Activated naive CD4-positive, alpha-beta T cell treated with anti-CD3 and anti-CD28 coated beads, Interleukin-2, amount 10 ng/mL, durations not matched to agents 7 days and 5 days (primary cell): Measurements from ENCODE around the gene NKAIN2.

Source experiments
- CTCF ChIA-PET: fragments of 350-600 bp; sonication (Branson Sonifier 250); formaldehyde crosslinking; loops from one replicate; lab custom pipeline; 2021; ENCODE audit warnings: antibody characterized with exemption; lab: Charles Lee
- DNase-seq: peaks from one replicate; pipeline ENCODE4 v3.0.0-alpha.2; 2020
- H3K27ac Mint-ChIP-seq: one replicate; pipeline ENCODE4 v1.8.0; 2021; ENCODE audit warnings: mild to moderate bottlenecking, moderate library complexity, mixed read lengths
- H3K27me3 Mint-ChIP-seq: one replicate; pipeline ENCODE4 v1.8.0; 2021; ENCODE audit warnings: mild to moderate bottlenecking, mixed read lengths
- H3K36me3 Mint-ChIP-seq: one replicate; pipeline ENCODE4 v1.8.0; 2021; ENCODE audit warnings: mixed read lengths
- H3K4me1 Mint-ChIP-seq: one replicate; pipeline ENCODE4 v1.8.0; 2021; ENCODE audit warnings: mixed read lengths
- H3K4me3 Mint-ChIP-seq: one replicate; pipeline ENCODE4 v1.8.0; 2021; ENCODE audit warnings: mild to moderate bottlenecking, moderate library complexity, mixed read lengths
- H3K9me3 Mint-ChIP-seq: one replicate; pipeline ENCODE4 v1.8.0; 2021; ENCODE audit warnings: mixed read lengths

NKAIN2 gene

DNA sequence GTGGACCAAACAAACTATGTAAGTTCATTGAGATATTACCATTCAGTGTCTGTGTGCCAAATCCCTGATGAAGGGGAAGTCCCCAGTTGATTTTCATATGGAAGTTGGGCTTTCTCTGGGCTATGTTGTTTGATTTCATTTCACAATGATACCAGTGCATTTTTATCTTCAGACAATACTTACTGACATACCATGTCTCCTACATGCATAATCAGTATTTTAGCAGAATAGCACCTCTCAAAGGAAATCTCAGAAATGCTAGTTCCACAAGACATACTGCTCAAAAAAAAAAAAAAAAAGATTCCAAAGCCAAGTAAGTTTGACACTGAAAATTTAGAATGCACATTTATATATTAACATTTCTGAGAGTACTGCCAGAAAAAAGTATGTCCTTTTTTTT, 989.7 kb downstream of the NKAIN2 start:
- DNase-seq, result no peak
- Mint-ChIP-seq H3K27me3 (no peaks in the 10 kb centered on the region), H3K27ac (no peak overlapping the region), H3K36me3 (no peaks in the 10 kb centered on the region), H3K9me3 (no peaks in the 10 kb centered on the region), H3K4me1 (no peaks in the 10 kb centered on the region), H3K4me3 (no peak overlapping the region)
- CTCF ChIA-PET, result no interaction called here

DNA sequence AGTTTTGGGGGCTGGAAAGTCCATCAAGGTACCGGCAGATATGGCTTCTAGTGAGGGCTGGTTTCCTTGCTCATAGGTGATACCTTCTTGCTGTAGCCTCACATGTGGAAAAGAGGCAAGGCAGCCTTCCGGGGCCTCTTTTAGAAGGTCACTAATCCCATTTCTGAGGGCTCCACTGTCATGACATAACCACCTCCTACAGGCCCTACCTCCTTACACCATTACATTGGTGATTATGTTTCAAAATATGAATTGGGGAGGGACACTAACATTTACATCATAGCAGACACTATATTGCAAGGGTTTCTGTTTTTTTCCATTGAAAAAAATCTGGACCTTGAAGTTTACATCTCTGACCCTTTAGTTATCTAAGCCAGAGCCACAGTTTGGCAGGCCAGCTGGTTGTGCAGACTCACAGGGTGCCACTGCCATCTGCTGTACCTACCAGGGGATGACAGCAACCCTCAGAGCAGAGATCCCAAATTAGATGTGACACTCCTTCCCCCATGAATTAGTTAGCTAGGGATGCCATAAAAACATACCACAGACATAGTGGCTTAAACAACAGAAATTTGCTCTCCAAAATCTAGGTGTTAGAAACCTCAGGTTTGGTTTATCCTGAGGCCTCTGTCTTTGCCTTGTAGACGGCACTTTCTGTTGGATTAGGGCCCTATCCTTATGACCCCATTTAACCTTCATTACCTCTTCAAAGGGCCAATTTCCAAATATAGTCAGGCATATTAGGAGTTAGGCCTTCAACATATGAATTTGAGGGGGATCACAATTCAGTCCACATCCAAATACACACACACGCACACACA, 992.2 kb downstream of the NKAIN2 start:
- no peaks in the 10 kb centered on the region for H3K4me1 Mint-ChIP-seq
- no peak overlapping the region for H3K27ac Mint-ChIP-seq
- H3K9me3 Mint-ChIP-seq, result no peaks in the 10 kb centered on the region
- H3K4me3 Mint-ChIP-seq, result no peak overlapping the region
- no peaks in the 10 kb centered on the region for H3K36me3 Mint-ChIP-seq
- CTCF ChIA-PET, result interaction anchor here (1.5 kb wide), 1 partner anchor 994 kb away, joined by 5 read pairs; no protein-coding TSS in a partner anchor
- DNase-seq, result no peak
- H3K27me3 Mint-ChIP-seq, result no peaks in the 10 kb centered on the region

DNA sequence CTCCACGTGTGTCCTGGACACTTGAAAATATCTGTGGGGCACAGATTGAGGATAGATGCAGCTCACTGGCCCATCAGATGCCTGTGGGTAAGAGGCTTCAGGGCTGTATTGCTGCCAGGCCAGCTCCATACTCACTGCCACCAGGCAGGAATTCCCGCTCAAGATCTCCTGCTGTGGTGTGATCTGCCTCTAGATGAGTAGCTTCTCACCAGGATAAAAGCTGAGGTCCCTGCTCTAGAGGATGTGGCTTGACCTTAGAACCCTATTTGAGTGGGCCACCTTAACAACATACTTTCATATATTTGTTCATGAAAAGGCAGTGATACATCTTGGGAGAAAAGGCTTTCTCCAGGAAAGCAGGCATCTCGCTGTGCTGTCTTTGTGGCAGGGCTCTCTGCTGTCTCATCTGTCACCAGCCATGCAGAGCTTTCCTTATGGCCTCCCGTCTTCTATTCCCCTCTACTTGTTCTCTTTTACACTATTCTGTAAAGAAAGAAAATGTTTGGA, 992.9 kb downstream of the NKAIN2 start:
- Mint-ChIP-seq H3K4me1 (no peaks in the 10 kb centered on the region), H3K9me3 (no peaks in the 10 kb centered on the region), H3K27me3 (no peaks in the 10 kb centered on the region), H3K4me3 (no peak overlapping the region), H3K27ac (no peak overlapping the region), H3K36me3 (no peaks in the 10 kb centered on the region)
- no peak for DNase-seq
- CTCF ChIA-PET, result interaction anchor here (1.5 kb wide), 1 partner anchor 995 kb away, joined by 5 read pairs; no protein-coding TSS in a partner anchor

DNA sequence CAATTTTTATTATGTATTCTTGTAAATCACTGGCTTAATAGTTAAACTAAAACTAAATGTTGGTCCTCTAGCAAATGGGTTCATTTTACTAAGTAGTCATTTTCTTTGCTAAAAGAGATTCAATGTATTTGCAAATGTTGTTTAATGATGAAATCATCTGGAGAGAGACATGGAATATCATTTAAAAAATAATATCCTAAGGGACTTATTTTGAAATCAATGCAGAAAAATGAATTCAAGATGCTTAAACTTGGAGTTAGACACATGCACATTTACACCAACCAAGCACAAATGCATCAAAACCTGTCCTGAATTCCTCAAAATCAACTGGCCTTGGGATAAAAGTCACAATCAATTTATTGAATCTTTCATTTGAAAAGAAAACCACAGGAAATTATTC, 993.6 kb downstream of the NKAIN2 start:
- Mint-ChIP-seq H3K27me3 (no peaks in the 10 kb centered on the region), H3K36me3 (no peaks in the 10 kb centered on the region)

DNA sequence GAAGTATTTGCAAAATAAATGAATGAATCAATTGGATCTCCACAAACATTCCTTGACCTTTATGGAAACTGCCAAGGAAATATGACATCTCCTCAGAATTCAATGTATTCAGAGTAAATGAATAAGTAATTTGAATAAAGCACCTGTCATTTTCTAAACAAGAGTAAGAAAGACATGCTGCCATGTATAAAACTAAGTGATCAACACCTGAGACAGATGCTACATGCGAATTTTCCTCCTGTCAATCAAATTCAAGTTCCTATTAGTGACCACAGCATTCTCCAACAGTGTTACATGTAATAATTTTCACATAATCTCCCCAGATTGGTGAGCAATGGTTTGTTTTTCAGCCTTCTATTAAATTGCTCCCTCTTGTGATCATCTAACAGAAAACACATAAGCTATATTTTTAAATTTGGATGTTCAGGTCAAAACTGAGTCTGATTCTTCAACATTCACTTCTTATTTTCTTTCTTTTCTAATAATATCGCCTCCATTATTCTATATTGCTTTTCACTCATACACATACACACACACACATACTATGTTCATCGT, 995.4 kb downstream of the NKAIN2 start:
- Mint-ChIP-seq H3K4me3 (no peak overlapping the region), H3K36me3 (no peaks in the 10 kb centered on the region), H3K9me3 (no peaks in the 10 kb centered on the region), H3K4me1 (no peaks in the 10 kb centered on the region), H3K27me3 (peaks cover 3% of the 10 kb centered on the region), H3K27ac (no peak overlapping the region)
- CTCF ChIA-PET, result no interaction called here
- DNase-seq, result no peak

More for the DNA sequence above, 993.6 kb downstream of the NKAIN2 start:
- H3K4me3 Mint-ChIP-seq, result no peak overlapping the region
- no peak overlapping the region for H3K27ac Mint-ChIP-seq
- no peaks in the 10 kb centered on the region for H3K9me3 Mint-ChIP-seq
- no peak for DNase-seq
- CTCF ChIA-PET, result no interaction called here
- H3K4me1 Mint-ChIP-seq, result no peaks in the 10 kb centered on the region

DNA sequence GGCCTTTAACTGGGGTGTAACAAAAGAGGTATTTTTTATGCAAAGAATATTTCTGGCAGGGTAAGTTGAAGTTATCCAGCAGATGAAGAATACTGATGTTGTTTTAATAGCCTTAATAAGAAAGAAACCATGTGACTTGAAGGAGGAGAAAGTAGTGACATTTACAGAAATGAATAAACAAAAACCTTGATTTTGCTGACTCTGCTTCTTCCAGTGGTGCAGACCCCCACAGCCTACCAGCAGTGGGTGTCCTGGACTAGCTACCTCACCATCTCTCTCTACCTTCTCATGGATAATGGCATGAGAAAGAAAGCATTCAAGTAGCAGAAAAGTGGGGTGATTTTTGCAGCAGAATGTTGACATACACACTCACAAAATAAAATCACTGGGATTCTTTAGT, 996.0 kb downstream of the NKAIN2 start:
- no peaks in the 10 kb centered on the region for H3K9me3 Mint-ChIP-seq
- H3K27ac Mint-ChIP-seq, result no peak overlapping the region
- no peaks in the 10 kb centered on the region for H3K4me1 Mint-ChIP-seq
- DNase-seq, result no peak
- H3K27me3 Mint-ChIP-seq, result peaks cover 3% of the 10 kb centered on the region
- CTCF ChIA-PET, result no interaction called here
- H3K36me3 Mint-ChIP-seq, result no peaks in the 10 kb centered on the region
- no peak overlapping the region for H3K4me3 Mint-ChIP-seq

DNA sequence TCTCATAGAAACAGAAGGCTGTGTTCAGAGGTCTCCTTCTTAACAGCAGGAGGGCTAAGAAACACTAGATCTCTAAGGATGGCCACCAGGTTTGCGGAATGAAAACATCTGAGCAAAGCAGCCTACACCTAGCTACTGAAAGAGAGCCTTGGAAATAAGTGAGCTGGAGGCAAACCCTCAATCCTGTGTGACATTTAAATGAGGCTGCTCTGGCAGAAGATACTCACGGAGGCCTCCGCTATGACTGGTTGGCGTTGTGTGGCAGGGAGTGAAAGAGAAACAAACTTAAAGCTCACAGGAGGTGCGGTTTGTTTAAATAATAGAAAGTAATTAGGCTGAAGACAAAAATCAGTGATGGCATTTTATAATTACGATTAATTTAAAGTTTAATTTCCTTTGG, 996.6 kb downstream of the NKAIN2 start:
- H3K4me1 Mint-ChIP-seq, result no peaks in the 10 kb centered on the region
- no peaks in the 10 kb centered on the region for H3K9me3 Mint-ChIP-seq
- H3K27ac Mint-ChIP-seq, result no peak overlapping the region
- H3K27me3 Mint-ChIP-seq, result peaks cover 3% of the 10 kb centered on the region
- CTCF ChIA-PET, result no interaction called here
- no peak for DNase-seq
- H3K36me3 Mint-ChIP-seq, result no peaks in the 10 kb centered on the region
- H3K4me3 Mint-ChIP-seq, result no peak overlapping the region

DNA sequence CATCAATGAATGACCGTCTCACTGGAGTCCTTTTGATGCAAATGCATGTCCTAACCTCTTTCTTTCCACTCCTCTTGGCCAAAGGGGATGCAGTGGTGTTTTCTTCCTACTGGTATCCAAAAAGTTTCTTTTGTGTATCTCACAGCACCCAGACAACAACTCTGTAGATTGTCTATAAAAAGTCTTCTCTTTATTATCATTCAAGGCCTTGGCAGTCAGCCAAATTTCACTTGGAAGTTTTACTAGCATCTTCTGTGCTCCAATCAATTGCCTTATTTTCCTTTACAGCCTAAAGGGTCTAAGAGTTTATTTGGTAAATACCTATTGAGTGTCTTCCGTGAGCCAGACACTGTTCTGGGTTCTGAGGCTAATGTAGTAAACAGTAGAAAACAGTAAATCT, 1008.4 kb downstream of the NKAIN2 start:
- Mint-ChIP-seq H3K36me3 (no peaks in the 10 kb centered on the region), H3K4me3 (no peak overlapping the region), H3K27me3 (no peaks in the 10 kb centered on the region), H3K4me1 (no peaks in the 10 kb centered on the region), H3K9me3 (no peaks in the 10 kb centered on the region), H3K27ac (no peak overlapping the region)
- CTCF ChIA-PET, result no interaction called here
- no peak for DNase-seq

DNA sequence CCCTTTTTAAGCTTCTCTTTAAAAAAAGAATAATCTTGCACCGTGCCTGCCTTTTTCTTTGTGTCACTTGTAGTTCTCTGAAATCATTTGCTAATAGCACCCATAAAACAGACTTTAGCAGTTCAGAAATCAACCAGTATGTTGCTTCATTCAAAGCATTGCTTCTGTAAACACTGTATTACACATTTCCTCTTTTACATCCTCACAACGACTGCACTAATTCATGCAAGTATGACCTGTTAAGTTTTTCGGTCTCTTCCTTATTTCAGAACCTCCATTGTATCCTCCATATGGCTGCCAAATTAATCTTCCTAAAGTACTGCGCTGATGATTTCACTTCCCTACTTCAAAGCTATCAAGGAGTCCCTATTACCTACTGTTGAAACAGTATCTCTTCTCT, 1015.7 kb downstream of the NKAIN2 start:
- no peak overlapping the region for H3K27ac Mint-ChIP-seq
- CTCF ChIA-PET, result no interaction called here
- H3K27me3 Mint-ChIP-seq, result no peaks in the 10 kb centered on the region
- DNase-seq, result no peak
- H3K36me3 Mint-ChIP-seq, result no peaks in the 10 kb centered on the region
- no peaks in the 10 kb centered on the region for H3K4me1 Mint-ChIP-seq
- H3K9me3 Mint-ChIP-seq, result no peaks in the 10 kb centered on the region
- H3K4me3 Mint-ChIP-seq, result no peak overlapping the region

DNA sequence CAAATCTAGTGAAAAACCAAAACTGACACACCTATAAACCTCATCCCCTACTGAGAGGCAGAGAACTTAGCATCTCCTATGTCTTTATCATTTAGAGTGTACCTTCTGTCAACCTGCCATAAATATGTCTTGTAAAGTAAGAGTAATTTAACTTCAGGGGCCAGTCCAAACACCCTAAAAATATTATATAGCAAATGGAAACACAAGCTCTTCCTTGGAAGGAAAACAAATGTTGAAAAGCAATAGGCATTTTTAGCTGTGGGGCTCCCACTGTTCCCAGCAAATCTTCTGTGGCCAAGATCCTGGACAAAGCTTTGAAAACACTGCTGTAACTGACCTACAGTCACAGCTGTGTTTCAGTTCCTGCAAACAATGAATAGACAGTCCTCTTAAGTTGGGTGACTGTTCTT, 1018.5 kb downstream of the NKAIN2 start:
- no peaks in the 10 kb centered on the region for H3K9me3 Mint-ChIP-seq
- H3K27ac Mint-ChIP-seq, result no peak overlapping the region
- CTCF ChIA-PET, result no interaction called here
- no peak overlapping the region for H3K4me3 Mint-ChIP-seq
- DNase-seq, result no peak
- H3K4me1 Mint-ChIP-seq, result no peaks in the 10 kb centered on the region
- H3K36me3 Mint-ChIP-seq, result no peaks in the 10 kb centered on the region
- no peaks in the 10 kb centered on the region for H3K27me3 Mint-ChIP-seq

DNA sequence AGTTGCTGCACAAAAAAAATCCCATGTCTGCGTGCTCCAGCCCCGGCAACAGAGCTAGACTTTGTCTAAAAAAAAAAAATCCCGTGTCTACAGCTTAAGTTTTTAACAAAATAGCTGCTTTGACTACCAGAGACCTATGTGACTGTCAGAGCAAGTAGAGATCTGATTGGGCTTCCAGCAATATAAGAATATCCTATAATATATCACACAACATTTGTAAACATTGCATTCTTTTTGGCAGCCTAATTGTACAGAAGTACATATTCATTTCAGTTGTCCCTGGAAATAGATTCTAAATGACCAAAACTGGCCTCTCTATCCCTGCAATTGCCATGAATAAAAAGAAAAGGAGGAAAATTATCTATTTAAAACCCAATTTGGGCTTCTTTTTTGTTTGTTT, 1019.1 kb downstream of the NKAIN2 start:
- no peak overlapping the region for H3K27ac Mint-ChIP-seq
- no peaks in the 10 kb centered on the region for H3K36me3 Mint-ChIP-seq
- CTCF ChIA-PET, result no interaction called here
- no peak for DNase-seq
- no peaks in the 10 kb centered on the region for H3K9me3 Mint-ChIP-seq
- no peaks in the 10 kb centered on the region for H3K27me3 Mint-ChIP-seq
- no peaks in the 10 kb centered on the region for H3K4me1 Mint-ChIP-seq
- H3K4me3 Mint-ChIP-seq, result no peak overlapping the region

DNA sequence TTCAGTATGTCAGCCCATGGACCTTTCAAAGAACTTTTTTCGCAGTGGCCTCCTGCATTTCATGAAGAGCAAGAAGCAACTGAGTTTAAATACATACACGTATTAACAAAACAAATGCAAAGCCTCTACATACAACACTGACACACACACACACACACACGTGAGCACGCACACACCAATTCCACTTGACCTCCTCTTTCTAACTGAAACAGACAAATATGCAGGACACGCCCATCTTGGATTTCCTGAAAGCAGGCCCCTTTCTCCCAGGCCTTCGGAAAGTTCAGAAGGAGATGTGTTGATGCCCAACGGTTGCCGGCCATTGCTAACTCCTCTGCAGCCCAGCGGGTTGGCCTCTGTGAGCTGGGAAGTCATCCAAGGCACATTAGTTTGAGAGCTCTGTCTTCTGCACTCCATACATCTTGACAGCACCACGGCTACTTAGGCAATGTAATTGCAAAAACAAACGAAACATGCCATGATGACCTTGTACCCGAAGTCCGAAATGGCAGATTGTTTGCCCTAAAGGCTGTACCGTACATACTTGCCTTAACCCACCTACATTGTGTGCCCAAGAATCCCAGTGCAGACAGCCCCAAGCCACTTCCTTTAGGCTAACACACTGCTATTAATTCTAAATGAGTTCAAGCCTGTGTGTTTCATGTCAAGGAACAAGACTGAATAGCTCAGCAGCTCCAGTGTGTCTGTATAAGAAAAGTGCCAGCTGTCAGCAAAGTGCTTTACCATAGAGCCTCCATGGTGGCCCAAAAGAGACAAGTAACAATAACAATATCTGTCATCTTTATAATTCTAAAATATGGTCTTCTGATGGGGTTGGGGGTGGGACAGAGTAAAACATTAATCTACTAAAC, 1019.8 kb downstream of the NKAIN2 start:
- CTCF ChIA-PET, result no interaction called here
- Mint-ChIP-seq H3K9me3 (no peaks in the 10 kb centered on the region), H3K4me3 (no peak overlapping the region), H3K4me1 (no peaks in the 10 kb centered on the region), H3K36me3 (no peaks in the 10 kb centered on the region), H3K27me3 (no peaks in the 10 kb centered on the region), H3K27ac (no peak overlapping the region)
- DNase-seq, result no peak

DNA sequence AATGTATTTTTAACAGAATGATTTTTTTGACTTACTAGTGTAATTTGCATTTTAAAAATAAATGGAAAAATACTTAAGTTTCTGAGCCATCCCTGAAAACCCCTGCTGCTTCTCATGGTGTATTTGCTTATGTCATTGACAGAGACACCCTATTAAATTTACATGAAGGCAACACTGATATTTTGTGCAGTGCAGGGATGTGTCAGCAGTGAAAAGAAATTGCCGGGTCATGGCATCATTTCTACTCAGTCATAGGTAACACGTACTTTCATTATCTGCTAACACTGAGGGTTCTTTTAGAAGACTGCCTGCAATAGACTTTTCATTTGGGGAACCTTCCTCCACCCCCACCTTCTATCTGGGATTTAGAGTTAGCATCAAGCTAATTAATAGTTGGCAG, 1021.9 kb downstream of the NKAIN2 start:
- H3K4me1 Mint-ChIP-seq, result no peaks in the 10 kb centered on the region
- H3K4me3 Mint-ChIP-seq, result no peak overlapping the region
- H3K9me3 Mint-ChIP-seq, result no peaks in the 10 kb centered on the region
- no peak for DNase-seq
- H3K27ac Mint-ChIP-seq, result no peak overlapping the region
- no peaks in the 10 kb centered on the region for H3K27me3 Mint-ChIP-seq
- no peaks in the 10 kb centered on the region for H3K36me3 Mint-ChIP-seq
- CTCF ChIA-PET, result no interaction called here

DNA sequence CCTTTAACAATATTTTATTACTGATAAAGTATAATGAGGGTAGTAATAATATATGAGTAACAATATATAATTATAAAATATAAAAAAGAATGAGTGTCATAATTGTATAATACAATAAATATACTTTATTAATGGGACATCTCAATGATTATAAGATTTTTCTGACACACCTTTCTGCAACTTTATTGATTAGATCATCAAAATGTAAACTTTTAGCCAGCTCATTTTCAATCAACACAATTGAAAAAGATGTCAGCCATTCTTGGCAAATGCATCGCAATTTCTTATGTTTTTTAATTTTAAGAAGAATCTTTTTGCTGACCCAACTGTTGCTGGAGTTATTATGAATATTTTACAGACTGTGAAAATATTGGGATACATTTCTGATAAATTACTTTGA, 1026.2 kb downstream of the NKAIN2 start:
- no peaks in the 10 kb centered on the region for H3K9me3 Mint-ChIP-seq
- DNase-seq, result no peak
- no peaks in the 10 kb centered on the region for H3K4me1 Mint-ChIP-seq
- no peaks in the 10 kb centered on the region for H3K27me3 Mint-ChIP-seq
- no peaks in the 10 kb centered on the region for H3K36me3 Mint-ChIP-seq
- CTCF ChIA-PET, result no interaction called here
- H3K4me3 Mint-ChIP-seq, result no peak overlapping the region
- no peak overlapping the region for H3K27ac Mint-ChIP-seq
